Mucosa of gallbladder (tissue), 1 donor: ENCODE results near the gene ZNF79. TPM values are rescaled to one million over a fixed set of nuclear protein-coding genes. Genes with fewer than 3 reads are reported as not detected.
"Not testable (repeated sequence)": the region's sequence is repeated elsewhere in the genome, so short reads cannot be mapped to it uniquely, and the experiment has no call there.

Experiments
- DNase-seq: peaks from one replicate; pipeline ENCODE4 v3.0.0-alpha.2; 2020; ENCODE audit warnings: low spot score
- total RNA-seq: library from RNA; stranded (reverse); gene quantifications from one replicate; pipeline ENCODE4 v1.2.1, GENCODE V29; 2021
- donor health status: DM: no; HTN: no; CAD: no.

Gene ZNF79
- total RNA-seq, 1 donor from 2014 or later = 7.6 TPM

- DNase-seq = no peak
Measured at GRCh38 chr9:127455324-127455992, 31.3 kb downstream of the ZNF79 start.

DNA sequence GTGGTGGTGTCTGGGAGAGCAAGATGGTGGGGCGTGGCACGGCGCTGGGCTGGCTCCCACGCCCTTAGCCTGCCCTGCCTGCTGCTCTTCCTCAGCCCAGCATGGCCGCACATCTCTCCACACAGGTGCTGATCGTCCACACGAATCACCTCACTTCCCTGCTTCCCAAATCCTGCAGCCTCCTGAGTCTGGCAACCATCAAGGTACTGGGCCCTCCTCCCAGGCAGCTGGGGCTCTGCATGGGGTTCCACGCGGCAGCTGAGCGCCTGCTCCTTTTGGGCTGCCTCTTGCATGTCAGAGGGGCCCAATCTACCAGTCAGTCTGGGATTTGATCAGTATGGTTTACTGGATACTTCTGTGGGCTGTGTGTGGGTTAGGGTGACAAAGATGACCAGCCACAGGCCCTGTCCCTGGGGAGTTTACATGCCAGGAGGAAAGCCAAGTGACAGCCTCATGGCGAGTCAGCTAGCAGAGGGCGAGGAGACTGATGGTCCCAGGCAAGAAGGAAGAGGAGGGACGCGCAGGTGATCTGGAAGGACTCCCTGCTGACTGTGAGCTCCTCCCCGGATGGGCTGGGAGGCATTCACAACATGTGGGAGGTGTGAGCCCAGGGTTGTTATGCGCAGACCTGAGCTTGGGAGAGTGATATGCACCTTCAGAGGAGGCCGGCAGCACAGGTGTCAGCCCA is 33.2 kb downstream of the ZNF79 start:
- no peak for DNase-seq

DNA sequence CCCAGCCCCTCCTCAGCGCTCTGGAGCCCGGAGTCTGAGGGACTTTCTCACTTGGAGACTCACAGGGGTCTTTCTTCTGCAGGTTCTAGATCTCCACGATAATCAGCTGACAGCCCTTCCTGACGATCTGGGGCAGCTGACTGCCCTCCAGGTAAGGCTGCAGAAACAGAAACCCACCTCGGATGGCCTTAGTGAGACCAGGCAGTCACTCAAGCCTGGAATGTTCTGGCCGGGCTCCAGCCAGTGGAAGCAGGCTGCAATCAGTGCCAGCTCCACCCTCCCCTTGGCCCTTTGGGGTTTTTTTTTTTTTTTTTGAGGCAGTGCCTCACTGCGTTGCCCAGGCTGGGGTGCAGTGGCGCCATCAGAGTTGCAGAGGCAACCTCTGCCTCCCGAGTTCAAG is 34.7 kb downstream of the ZNF79 start:
- DNase-seq = no peak

DNA sequence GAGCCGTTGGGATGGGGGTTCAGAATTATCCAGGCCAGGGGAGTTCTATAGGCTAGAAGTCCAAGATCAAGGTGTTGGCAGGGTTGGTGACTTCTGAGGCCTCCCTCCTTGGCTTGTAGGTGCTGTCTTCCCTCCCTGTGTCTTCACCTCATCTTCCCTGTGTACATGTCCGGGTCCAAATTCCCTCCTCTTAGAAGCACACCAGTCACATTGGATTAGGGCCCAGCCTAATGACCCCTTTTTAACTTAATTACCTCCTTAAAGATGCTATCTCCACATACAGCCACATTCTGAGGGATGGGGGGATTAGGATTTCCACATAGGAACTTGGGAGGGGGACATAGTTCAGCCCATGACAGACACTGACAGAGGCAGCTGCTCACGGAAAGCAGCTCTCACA is 39.2 kb downstream of the ZNF79 start:
- no peak for DNase-seq

DNA sequence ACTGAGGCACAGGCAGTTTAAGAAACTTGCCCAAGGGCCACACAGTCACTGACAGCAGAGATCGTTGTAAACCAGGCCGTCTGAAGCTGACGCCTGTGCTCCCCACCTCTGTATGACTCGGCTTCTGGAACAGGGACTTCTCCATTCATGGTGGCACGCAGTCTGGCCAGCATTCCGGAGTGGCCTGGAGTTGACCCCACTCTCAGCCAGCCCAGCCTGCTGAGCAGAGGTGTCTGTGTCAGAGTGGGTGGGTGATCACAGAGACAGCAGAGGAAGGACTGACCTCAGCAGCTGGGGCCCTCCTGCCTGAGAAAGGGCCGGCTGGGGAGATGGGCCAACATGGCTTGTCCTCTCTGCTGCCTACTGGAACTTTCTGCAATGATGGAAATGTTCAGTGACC is 39.7 kb downstream of the ZNF79 start:
- DNase-seq = no peak

DNA sequence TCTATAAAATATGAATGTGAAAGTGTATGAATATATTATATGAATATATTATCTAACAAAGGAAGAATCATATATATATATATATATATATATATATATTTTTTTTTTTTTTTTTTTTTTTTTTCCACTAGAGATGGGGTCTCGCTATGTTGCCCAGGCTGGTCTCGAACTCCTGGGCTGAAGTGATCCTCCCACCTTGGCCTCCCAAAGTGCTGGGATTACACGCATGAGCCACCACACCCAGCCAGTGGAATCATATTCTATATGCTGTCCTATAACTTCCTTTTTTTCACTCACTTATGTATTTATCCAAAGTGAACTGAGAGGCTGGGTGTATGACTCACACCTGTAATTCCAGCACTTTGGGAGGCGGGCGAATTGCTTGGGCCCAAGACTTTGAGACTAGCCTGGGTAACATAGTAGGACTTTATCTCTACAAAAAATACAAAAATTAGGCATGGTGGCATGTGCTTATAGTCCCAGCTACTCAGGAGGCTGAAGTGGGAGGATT is 42.3 kb downstream of the ZNF79 start:
- DNase-seq = not testable (repeated sequence)

DNA sequence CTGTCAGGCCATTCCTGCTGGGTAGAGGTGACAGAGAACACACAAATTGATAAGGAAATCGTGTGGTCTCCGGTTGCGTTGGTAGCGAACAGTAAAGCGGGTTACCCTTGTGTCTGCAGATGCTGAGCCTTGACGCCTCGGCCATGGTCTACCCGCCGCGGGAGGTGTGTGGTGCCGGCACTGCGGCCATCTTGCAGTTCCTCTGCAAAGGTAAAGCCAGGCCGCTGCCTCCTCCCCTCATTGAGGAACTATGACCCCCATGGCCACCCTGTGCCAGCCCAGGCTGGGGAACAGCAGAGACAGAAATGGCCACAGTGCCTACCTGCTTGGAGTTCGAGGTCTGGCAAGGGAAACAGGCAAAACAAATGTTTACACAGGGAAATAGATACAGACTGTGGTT is 43.4 kb downstream of the ZNF79 start:
- DNase-seq = no peak

DNA sequence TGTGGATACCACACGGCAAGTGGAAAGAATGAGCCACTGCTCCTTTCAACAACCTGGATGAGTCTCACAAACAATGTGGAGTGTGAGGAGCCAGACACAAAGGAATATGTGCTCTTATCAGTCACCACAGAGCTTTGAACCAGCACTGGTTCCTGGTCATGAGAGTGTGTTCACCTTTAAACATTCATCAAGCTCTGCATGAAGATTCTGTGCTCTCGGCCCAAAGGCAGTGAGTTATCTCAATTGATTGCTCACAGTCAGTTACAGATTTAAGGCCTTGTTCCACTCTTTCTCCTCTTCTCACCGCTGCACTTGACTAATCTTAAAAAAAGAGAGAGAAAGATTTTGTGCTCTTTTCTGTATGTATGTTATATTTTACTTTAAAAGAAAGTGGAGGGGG is 46.5 kb downstream of the ZNF79 start:
- DNase-seq = no peak

GRCh38 chr9:127473501-127473900 is 49.3 kb downstream of the ZNF79 start:
- DNase-seq = no peak

DNA sequence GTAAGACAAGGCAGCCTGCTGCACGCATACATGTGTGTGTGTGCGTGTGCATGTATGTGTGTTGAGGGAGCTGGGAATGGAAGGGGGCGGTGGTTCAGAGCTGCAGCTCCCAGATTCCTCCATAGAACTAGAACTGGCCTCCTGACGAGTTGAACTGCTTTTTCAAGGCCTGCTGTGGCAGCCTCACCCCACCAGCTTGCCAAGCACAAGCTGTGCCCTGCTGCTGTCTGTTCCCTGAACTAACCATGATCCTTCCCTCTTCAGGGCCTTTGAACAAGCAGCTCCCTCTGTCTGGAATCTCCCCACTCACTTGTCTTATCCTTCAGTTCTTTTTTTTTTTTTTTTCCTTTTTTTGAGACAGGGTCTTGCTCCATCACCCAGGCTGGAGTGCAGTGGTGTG is 49.8 kb downstream of the ZNF79 start:
- DNase-seq = no peak

DNA sequence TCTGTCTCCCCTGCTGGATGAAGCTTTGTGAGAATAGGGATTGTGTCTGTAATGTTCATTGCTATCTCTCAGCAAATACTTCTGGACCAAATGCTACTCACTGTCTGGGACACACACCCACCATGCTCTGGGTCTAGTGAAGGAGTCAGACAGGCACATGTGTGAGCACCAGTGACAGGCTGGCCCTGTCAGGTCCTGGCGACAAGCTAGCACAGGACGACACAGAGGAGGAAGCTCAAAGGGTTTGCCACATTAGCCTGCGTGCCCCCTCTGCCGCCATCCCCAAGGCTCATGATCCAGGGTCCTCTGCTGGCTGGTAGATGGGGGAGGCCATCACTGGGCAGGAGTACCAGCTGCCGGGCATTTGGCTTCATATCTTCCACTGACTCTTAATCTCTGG is 50.4 kb downstream of the ZNF79 start:
- no peak for DNase-seq

DNA sequence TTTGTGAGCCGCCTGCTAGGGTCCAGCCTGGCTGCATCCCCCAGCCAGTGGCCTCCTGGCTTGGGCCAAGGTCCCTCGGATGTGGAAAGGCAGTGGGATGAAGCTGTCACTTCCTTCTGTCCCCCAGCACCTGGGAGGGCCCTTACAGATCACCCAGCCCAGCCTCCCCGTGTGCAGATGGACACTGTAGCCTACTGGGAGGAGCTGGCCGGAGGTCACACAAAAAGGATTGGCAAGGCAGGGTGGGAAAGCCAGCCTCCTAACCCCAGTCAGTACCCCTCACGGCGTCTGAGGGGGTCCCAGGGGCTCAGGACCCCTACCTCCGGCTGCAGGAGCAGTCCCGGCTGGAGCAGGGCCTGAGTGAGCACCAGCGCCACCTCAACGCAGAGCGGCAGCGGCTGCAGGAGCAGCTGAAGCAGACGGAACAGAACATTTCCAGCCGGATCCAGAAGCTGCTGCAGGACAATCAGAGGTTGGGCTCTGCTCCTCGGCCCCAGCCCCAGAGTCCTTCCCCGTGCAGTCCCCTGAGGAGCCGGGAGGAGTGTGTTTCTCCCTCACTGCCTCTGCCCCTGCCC is 55.4 kb downstream of the ZNF79 start:
- DNase-seq = no peak

DNA sequence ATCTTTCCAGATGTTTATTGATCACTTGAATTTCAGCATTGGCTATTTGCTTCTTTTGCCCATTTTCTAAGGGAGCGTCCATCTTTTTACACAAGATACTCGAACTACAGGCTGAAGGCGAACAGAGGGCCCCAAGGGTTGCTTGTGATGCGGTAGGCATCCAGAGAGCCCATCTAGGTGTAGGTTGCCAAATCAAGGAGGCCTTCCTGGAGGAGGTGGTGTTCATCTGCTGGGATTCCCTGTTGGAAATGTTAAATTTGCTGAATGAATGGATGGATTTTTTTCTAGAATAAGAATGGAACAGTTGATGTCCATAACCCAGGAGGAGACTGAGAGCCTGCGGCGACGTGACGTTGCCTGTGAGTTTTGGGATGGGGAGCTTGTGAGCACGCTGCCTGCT is 58.5 kb downstream of the ZNF79 start:
- no peak for DNase-seq

GRCh38 chr9:127485995-127486394 is 61.8 kb downstream of the ZNF79 start:
- DNase-seq = no peak

DNA sequence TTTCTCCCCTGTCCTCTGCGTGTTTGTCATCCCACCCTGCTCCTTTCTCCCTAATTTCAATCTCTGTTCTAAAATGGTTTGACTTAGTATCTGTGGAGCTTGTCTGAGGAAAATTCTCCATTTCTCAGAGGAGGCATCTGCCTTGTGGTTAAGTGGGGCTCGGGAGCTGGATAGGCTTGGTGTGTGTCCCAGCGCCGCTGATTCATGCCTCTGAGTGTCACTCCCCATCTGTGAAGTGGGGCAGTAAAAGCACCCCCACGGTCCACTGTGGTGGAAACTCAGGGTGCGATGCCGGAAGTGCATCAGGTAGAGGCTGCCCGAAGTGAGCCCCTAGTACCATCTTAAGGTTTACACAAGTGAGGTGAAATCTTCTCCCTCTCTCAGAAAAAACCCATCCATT is 64.8 kb downstream of the ZNF79 start:
- DNase-seq = no peak

GRCh38 chr9:127489471-127490115 is 65.4 kb downstream of the ZNF79 start:
- DNase-seq = no peak

GRCh38 chr9:127490535-127491230 is 66.5 kb downstream of the ZNF79 start:
- no peak for DNase-seq

DNA sequence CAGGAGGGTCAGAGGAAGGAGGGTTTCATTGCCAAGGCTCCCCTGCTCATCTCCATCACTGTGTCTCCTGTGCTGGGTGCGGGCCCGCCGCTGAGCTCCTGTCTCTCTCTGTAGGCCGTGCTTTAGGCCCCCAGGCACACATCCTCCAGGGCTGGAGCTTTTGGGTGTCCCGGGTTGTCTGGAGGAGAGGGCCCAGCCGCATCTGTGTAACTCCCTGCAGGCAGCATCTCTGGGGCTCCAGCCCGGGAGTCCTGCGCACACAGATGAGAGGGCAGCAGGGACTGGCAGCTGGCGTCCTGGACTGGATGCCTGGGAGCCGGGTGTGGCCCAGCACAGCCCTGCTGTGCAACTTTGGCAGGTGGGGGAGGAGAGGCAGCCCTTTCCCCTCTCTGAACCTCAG is 67.3 kb downstream of the ZNF79 start:
- DNase-seq = no peak

GRCh38 chr9:127492616-127493015 is 68.4 kb downstream of the ZNF79 start:
- no peak for DNase-seq

DNA sequence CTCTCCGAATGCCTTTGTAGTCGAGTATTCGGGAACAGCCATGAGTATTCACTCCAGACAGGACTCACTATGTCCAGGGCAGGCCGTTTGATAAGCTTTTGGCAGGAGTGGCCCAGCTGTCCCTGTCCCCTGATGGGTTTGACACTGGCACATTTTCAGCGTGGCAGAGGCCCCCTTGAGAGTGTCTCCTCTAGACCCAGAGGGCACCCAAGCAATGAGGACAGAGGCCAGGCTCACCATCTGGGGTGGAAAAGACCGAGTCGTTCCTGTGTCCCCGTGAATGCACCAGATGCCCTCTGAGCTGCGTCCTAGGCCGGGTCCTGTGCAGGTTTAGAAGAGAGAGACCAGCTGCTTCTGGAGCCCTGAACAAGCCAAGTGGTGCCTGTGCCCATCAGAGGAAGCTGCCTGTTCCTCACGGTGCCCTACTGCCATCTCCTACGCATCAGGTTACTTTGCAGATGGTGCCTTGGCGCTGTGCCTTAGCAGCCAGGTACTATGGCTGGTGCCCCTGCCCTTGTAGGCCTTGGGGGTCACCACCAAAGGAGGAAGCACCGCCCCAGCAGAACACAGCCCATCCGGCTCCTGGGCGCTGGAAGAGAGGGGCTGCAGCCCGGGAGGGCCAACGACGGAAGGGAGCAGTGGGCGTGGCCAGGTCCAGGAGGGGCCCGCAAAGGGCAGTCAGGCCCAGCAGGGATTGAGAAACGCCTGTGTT is 69.6 kb downstream of the ZNF79 start:
- no peak for DNase-seq

DNA sequence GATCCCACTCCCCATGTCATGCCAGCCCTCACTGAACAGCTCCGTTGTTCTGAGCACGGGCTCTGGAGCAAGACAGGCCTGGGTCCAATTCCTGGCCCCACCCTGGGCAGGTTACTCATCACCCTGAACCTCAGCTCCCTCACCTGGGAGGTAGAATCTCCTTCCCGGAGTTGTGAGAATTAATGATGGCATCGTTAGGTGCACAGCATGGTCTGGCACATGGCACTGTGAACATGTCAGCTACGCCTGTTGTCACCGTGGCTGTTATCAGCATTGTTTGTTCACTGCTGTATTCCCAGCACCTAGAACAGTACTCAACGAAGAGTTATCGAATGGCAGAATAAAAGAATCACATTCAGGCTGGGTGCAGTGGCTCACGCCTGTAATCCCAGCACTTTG is 70.1 kb downstream of the ZNF79 start:
- DNase-seq = no peak
